ENCODE results near the gene NUTM1.

- no peak for TF ChIP-seq POLR2AphosphoS5 (IDR thresholded peaks at IDR 0.05)
- TF ChIP-seq CTCF (IDR thresholded peaks at IDR 0.05) = no peak
These were observed 5.0 kb downstream of the NUTM1 start for GRCh38 chr15:34347951-34348638.

Data from esophagus muscularis mucosa (tissue), 3 donors.